H9 (cell line): ENCODE measurements around the gene DPP6. TPM values are rescaled to one million over a fixed set of nuclear protein-coding genes. Genes with fewer than 3 reads are reported as not detected.

Experiments used
- DNase-seq: peaks from one replicate; pipeline ENCODE4 v3.0.0-alpha.2; 2017
- H2AFZ ChIP-seq: one replicate; pipeline ENCODE4 v1.6.1; 2013; ENCODE audit warnings: mild to moderate bottlenecking, low read length, control low read depth, moderate library complexity
- H2AK5ac ChIP-seq: 2 replicates; pipeline ENCODE4 v1.6.1; 2013; ENCODE audit warnings: low read length, control low read depth, mixed read lengths; ENCODE audit not compliant: insufficient read length
- H2BK120ac ChIP-seq: one replicate; pipeline ENCODE4 v1.6.1; 2013; ENCODE audit warnings: low read depth, mild to moderate bottlenecking, low read length, control low read depth, inconsistent platforms; ENCODE audit not compliant: poor library complexity, severe bottlenecking
- H2BK12ac ChIP-seq: 2 replicates; pipeline ENCODE4 v1.6.1; 2013; ENCODE audit warnings: low read length, control low read depth, mixed read lengths, low read depth; ENCODE audit not compliant: insufficient read length
- H2BK15ac ChIP-seq: 2 replicates; pipeline ENCODE4 v1.6.1; 2013; ENCODE audit warnings: low read depth, low read length, control low read depth
- H2BK20ac ChIP-seq: one replicate; pipeline ENCODE4 v1.6.1; 2013; ENCODE audit warnings: low read depth, mild to moderate bottlenecking, low read length, control low read depth, inconsistent platforms; ENCODE audit not compliant: poor library complexity, severe bottlenecking
- H2BK5ac ChIP-seq: 2 replicates; pipeline ENCODE4 v1.6.1; 2013; ENCODE audit warnings: low read length, control low read depth, mixed read lengths; ENCODE audit not compliant: insufficient read length
- H3K14ac ChIP-seq: 2 replicates; pipeline ENCODE4 v1.6.1; 2013; ENCODE audit warnings: low read length, control low read depth; ENCODE audit not compliant: insufficient read depth
- H3K18ac ChIP-seq: 2 replicates; pipeline ENCODE4 v1.6.1; 2013; ENCODE audit warnings: low read depth, mild to moderate bottlenecking, mixed read lengths, low read length, control low read depth; ENCODE audit not compliant: insufficient read length
- H3K23ac ChIP-seq: 2 replicates; pipeline ENCODE4 v1.6.1; 2013; ENCODE audit warnings: low read length, control low read depth, mixed read lengths, low read depth; ENCODE audit not compliant: insufficient read length
- H3K23me2 ChIP-seq: 2 replicates; pipeline ENCODE4 v1.6.1; 2013; ENCODE audit warnings: low read depth, mild to moderate bottlenecking, mixed read lengths, low read length, control low read depth; ENCODE audit not compliant: insufficient read length, poor library complexity, severe bottlenecking
- H3K27ac ChIP-seq: 2 replicates; pipeline ENCODE4 v1.5.1; 2013; ENCODE audit warnings: low read length, control low read depth, mixed read lengths, low read depth; ENCODE audit not compliant: insufficient read length
- H3K27me3 ChIP-seq: 2 replicates; pipeline ENCODE4 v1.6.1; 2013; ENCODE audit warnings: low read length, control low read depth, inconsistent platforms; ENCODE audit not compliant: insufficient read depth
- H3K4ac ChIP-seq: 2 replicates; pipeline ENCODE4 v1.6.1; 2013; ENCODE audit warnings: low read depth, mild to moderate bottlenecking, control low read depth, inconsistent platforms, low read length, moderate library complexity
- H3K4me1 ChIP-seq: 2 replicates; pipeline ENCODE4 v1.6.1; 2013; ENCODE audit warnings: low read length, control low read depth, inconsistent platforms; ENCODE audit not compliant: insufficient read depth
- H3K4me2 ChIP-seq: 2 replicates; pipeline ENCODE4 v1.6.1; 2013; ENCODE audit warnings: low read length, control low read depth, mixed read lengths; ENCODE audit not compliant: insufficient read length, insufficient read depth
- H3K56ac ChIP-seq: 2 replicates; pipeline ENCODE4 v1.6.1; 2013; ENCODE audit warnings: low read depth, mild to moderate bottlenecking, mixed read lengths, low read length, control low read depth; ENCODE audit not compliant: insufficient read length
- H3K79me1 ChIP-seq: 2 replicates; pipeline ENCODE4 v1.6.1; 2013; ENCODE audit warnings: low read depth, mild to moderate bottlenecking, moderate library complexity, low read length, control low read depth, inconsistent platforms; ENCODE audit not compliant: insufficient read depth, poor library complexity, severe bottlenecking
- H3K79me2 ChIP-seq: 2 replicates; pipeline ENCODE4 v1.6.1; 2013; ENCODE audit warnings: low read length, control low read depth, inconsistent platforms; ENCODE audit not compliant: insufficient read depth
- H3K9ac ChIP-seq: 2 replicates; pipeline ENCODE4 v1.6.1; 2013; ENCODE audit warnings: low read length, control low read depth, mixed read lengths; ENCODE audit not compliant: insufficient read length; ENCODE audit errors: extremely low read depth
- H3K9me3 ChIP-seq: one replicate; pipeline ENCODE4 v1.6.1; 2013; ENCODE audit warnings: low read depth, low read length, inconsistent platforms; ENCODE audit not compliant: control insufficient read depth
- H3T11ph ChIP-seq: one replicate; pipeline ENCODE4 v1.6.1; 2013; ENCODE audit warnings: mild to moderate bottlenecking, low read length, control low read depth, inconsistent platforms
- H4K20me1 ChIP-seq: one replicate; pipeline ENCODE4 v1.6.1; 2013; ENCODE audit not compliant: control insufficient read depth, insufficient read length, insufficient read depth
- H4K5ac ChIP-seq: 2 replicates; pipeline ENCODE4 v1.6.1; 2013; ENCODE audit warnings: low read depth, mild to moderate bottlenecking, mixed read lengths, low read length, control low read depth; ENCODE audit not compliant: insufficient read length
- H4K8ac ChIP-seq: replicated peaks from 2 replicates; pipeline ENCODE4 v1.6.1; 2013; ENCODE audit warnings: low read length, control low read depth, mixed read lengths, low read depth; ENCODE audit not compliant: insufficient read length
- H4K91ac ChIP-seq: 2 replicates; pipeline ENCODE4 v1.6.1; 2013; ENCODE audit warnings: low read depth, mild to moderate bottlenecking, moderate library complexity, mixed read lengths, low read length, control low read depth; ENCODE audit not compliant: insufficient read length
- H3K27ac Mint-ChIP-seq, 3 experiments: 2 replicates in 2 of 3; 3 replicates in 1 of 3; pipeline ENCODE4 v1.8.0; 2020 to 2021; ENCODE audit warnings: mixed read lengths in 3 of 3, mild to moderate bottlenecking in 1 of 3, moderate library complexity in 1 of 3
- H3K27me3 Mint-ChIP-seq: 2 replicates; pipeline ENCODE4 v1.8.0; 2021; ENCODE audit warnings: low read depth, mild to moderate bottlenecking, moderate library complexity, mixed read lengths
- H3K36me3 Mint-ChIP-seq, 3 experiments: 2 replicates in 2 of 3; 3 replicates in 1 of 3; pipeline ENCODE4 v1.8.0; 2020 to 2021; ENCODE audit warnings: low read depth in 3 of 3, mixed read lengths in 3 of 3; ENCODE audit not compliant: insufficient read depth in 1 of 3
- H3K4me1 Mint-ChIP-seq, 2 experiments: 2 replicates each; pipeline ENCODE4 v1.8.0; 2020; ENCODE audit warnings: mixed read lengths in 2 of 2
- H3K4me3 Mint-ChIP-seq, 2 experiments: 2 replicates in 1 of 2; 3 replicates in 1 of 2; pipeline ENCODE4 v1.8.0; 2020 to 2021; ENCODE audit warnings: mild to moderate bottlenecking in 2 of 2, mixed read lengths in 2 of 2, moderate library complexity in 1 of 2
- H3K9me3 Mint-ChIP-seq, 2 experiments: 2 replicates in 1 of 2; 3 replicates in 1 of 2; pipeline ENCODE4 v1.8.0; 2020; ENCODE audit warnings: mild to moderate bottlenecking in 2 of 2, mixed read lengths in 2 of 2, moderate library complexity in 1 of 2
- CTCF ChIP-seq: fragments of 200-600 bp; sonication (generic); conservative IDR thresholded peaks from 3 replicates; pipeline ENCODE4 v1.8.0; 2021; ENCODE audit warnings: antibody characterized with exemption, mild to moderate bottlenecking
- WGBS: extraction: QIAGEN DNeasy Blood & Tissue Kit; methylation state at CpG from one replicate; pipeline ENCODE4 v1.1.7; 2013; ENCODE audit warnings: missing lambda C conversion rate, low lambda C conversion rate, mixed read lengths; ENCODE audit not compliant: insufficient read length; ENCODE audit errors: extremely low coverage; 5-methylcytosine and 5-hydroxymethylcytosine counted together
- total RNA-seq: library from RNA; stranded (reverse); gene quantifications from 2 replicates; pipeline ENCODE4 v1.2.1, GENCODE V29; 2021

DPP6 gene
- total RNA-seq, 1 experiment from 2014 or later = 4.5 TPM

DNA sequence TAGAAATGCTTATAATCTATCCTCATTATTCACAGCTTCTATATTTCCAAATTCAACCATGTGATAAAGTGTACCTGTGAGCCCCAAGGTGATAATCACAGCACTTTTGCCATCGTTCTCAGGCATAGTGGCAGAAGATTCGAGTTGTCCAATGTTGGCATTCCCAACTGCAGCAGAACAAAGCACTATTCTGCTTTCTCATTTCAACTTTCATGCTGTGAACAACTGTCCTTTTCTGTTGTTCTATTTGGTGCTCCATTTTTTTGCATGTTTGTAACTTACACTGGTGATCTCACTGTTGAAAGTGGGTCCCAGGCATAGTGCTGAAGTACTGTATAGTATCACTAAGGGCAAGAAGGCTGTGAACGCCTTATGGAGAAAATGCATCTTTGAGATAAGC lies 512.5 kb downstream of the DPP6 start:
- no CpG with 5 or more reads among the region's 3 CpGs for WGBS
- H3K9me3 ChIP-seq = no peaks in the 10 kb centered on the region
- H3K27ac ChIP-seq = no peak overlapping the region
- no peak overlapping the region for H3K4me2 ChIP-seq
- no peak overlapping the region for H4K5ac ChIP-seq
- no peaks in the 10 kb centered on the region for H3K27me3 ChIP-seq
- no peak for DNase-seq
- Mint-ChIP-seq H3K36me3 (no peaks in the 10 kb centered on the region), H3K9me3 (no peaks in the 10 kb centered on the region; a peak in 1 of 5 replicates), H3K27me3 (no peaks in the 10 kb centered on the region), H3K4me3 (no peak overlapping the region), H3K4me1 (peaks cover 6% of the 10 kb centered on the region in 2 experiments; a peak in 2 of 4 replicates), H3K27ac (no peak overlapping the region)
- no peaks in the 10 kb centered on the region for H3K79me2 ChIP-seq
- H2BK12ac ChIP-seq = no peak overlapping the region
- no peaks in the 10 kb centered on the region for H3K79me1 ChIP-seq
- H3K56ac ChIP-seq = no peak overlapping the region
- H2BK15ac ChIP-seq = no peak overlapping the region
- no peak overlapping the region for H2AK5ac ChIP-seq
- no peak overlapping the region for H2BK120ac ChIP-seq
- H2BK20ac ChIP-seq = no peak overlapping the region
- no peak overlapping the region for H3K4ac ChIP-seq
- no peaks in the 10 kb centered on the region for H3K23me2 ChIP-seq
- H3T11ph ChIP-seq = no peak overlapping the region
- no peaks in the 10 kb centered on the region for H3K4me1 ChIP-seq
- H4K91ac ChIP-seq = no peak overlapping the region
- H2AFZ ChIP-seq = no peak overlapping the region
- H3K14ac ChIP-seq = no peak overlapping the region
- H4K8ac ChIP-seq = no peak overlapping the region
- H2BK5ac ChIP-seq = no peak overlapping the region
- no peak overlapping the region for H3K23ac ChIP-seq
- TF ChIP-seq CTCF = no peak
- H3K18ac ChIP-seq = no peak overlapping the region
- no peaks in the 10 kb centered on the region for H4K20me1 ChIP-seq
- H3K9ac ChIP-seq = no peak overlapping the region
